Activated CD4-positive, alpha-beta T cell treated with anti-CD3 and anti-CD28 coated beads, Interleukin-2, amount 50 U/mL, for 16 hours (primary cell): ENCODE data around the gene DNAL1.

Experiments
- DNase-seq: peaks from one replicate; pipeline ENCODE4 v3.0.0-alpha.2; 2020

The DNAL1 gene

DNA sequence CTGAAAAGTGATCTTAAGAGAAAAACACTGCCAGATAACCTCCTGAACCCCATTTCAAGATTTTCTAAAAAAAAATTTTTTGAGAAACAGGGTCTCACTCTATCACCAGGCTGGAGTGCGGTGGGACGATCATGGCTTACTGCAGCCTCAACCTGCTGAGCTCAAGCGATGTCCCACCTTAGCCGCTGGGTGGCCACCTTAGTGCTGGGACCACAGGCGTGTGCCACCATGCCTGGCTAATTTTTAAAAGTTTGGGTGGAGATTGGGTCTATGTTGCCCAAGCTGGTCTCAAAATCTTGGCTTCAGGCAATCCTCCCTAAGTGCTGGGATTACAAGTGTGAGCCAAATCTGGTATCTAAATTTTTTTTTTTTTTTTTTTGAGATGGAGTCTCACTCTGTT is 66.0 kb downstream of the DNAL1 start:
- DNase-seq = no peak

DNA sequence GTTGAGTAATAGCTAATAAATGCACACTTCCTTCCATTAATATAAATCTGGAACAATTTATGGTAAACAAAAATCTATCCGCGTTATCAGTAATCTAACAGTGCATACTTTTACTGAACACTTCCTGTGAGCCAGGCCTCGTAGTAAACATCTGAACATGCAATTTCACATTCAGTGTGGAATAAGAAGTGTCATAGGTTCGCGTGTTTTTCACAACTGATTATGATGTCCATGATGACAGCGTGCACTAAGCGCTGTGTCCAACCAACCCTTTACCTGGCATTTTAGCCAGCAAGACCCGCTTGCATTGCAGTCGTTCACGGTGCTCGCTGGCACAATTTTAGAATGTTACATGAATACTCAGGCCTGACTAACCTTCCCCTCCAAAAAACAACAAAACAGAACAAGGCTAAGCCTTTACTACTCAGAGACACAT is 67.3 kb downstream of the DNAL1 start:
- peak; percentile 41 for DNase-seq

DNA sequence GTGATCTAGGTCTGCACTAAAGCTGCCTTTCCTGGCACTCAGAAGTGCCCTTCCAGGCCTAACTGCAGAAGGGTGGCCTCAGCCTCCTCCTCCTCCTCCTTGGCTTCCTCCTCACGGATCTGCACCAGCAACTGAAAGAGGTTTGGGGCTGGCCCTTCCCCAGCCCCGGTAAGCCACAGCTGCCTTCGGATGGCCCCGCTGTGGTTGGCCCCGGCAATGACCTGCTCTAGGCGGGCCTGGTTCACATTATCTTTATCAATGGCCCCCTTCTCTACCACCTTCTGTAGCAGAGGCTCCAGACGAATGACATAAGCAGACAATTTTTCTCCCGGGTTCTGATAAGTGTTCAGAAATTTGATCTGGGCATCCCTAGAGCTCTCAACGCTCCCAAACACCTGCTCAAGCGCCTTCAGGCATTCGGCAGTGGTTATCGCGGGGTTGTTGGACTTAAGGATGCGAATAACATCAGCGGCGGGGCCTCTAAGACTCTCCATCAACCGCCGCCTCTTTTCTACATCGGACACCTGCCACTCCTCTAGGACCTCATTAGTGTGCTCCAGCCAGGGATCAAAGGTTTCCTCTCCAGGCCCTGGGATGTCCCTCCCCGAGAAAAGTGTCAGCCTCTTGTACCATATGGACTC is 67.9 kb downstream of the DNAL1 start:
- DNase-seq = peak; percentile 57

DNA sequence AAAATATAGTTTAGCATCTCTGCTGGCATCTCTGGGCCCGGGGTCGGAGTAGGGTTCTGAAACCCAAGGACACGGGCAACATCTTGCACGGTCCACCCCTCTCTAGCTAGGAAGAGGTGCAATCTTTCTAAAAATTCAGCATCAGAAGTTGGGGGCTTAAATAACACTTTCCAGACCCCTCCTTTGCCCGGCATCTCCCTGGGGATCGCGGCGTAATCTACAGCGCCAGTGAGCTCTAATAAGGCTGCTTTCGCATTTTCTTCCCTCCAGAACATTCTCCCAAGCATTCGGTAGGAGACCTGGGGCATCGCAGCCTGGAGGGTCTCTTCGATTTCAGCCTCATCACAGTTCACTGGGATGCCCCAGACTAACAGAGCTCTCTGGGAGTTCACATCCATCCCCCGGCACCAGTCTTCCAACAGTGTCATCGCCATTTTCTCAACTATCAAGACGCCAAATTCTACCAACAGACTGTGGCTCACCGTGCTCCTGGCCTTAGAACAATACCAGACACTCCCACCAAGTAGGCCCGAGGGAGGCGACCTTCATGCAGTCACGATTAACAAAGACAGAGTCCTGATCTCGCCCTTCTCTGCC is 68.5 kb downstream of the DNAL1 start:
- DNase-seq = no peak

DNA sequence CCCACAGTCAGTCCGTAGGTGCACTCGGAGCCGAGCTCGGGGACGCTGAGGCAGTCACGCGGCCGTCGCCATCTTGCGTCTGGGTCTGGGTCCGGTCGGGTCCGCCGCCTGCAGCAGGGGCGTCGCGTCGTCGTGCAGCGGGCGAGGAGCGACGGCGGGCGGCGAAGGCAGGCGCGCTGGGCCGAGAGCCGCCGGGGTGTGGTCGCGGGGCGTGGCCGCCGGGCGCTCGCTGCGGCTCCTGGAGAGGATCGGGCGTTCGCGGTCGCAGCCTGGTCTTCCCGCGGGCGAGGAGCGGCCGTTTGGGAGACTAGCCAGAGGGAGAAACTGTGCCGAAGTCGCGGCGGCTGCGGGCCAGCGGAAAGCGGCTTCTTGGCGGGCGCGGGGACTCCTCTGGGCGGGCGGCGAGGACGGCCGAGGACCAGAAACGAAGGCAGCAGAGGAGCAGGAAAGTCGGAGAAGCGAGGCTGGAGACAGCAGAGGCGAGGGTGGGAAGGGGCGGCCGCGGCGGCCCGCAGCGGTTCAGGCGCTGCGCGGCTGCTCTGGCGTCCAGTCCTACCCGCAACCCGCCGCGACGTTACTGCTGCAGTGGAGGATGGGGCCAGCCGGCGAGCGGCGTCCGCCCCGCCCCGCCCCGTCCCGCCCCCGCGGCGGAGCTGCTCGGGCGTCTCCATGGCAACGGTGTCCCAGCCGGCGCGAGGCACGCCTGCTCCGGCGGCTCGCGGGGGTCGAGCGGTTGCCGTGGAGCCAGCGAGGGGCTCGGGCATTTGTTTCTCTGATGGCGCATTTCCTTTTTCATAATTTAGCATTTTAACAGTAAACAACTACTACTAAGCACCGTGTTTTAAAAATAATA is 69.2 kb downstream of the DNAL1 start, which contains the start of gene PNMA1:
Gene PNMA1, minus strand, starts transcription at position 582 of the 853 bp plus-strand sequence. CDS start 745 bp downstream, outside the sequence.
- peak; percentile 89 for DNase-seq

DNA sequence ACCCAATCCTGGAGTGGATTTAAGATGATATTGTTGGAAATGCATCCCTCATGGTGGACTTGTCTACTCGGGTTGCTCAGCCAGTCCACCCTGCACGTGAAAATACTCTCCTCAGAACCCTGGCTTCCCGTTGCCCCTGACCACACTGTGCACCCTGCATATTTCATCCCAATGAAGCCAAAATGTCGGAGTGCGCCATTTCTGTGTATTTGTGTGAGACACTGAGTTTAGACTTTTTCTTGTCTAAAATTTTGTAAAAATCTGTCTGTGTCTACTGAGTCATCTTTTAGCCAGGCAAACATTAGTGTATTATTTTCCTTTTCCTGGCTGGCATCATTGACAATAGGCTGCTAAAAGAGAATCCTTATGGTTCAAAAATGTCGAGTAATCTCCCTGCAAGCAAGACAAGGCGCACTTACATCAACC is 69.9 kb downstream of the DNAL1 start:
- DNase-seq = no peak

DNA sequence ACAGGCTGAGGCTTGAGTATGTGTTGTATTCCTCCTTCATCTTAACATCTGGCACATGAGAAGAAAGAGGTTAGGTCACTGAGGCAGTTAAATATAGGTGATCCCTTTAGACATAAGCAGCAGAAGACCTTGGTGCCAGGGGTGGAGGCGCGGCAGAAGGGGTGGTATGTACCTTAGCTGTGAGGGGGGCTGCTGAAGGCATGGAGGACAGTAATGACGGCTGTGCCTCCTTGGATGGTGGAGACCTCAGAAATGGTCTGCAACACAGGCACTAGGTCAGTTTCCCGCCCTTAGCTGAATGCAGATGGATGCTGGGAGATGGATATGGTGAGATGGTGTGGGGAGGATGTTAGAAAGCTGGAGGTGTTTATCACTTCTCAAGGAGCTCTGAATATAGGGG is 70.9 kb downstream of the DNAL1 start:
- DNase-seq = no peak

DNA sequence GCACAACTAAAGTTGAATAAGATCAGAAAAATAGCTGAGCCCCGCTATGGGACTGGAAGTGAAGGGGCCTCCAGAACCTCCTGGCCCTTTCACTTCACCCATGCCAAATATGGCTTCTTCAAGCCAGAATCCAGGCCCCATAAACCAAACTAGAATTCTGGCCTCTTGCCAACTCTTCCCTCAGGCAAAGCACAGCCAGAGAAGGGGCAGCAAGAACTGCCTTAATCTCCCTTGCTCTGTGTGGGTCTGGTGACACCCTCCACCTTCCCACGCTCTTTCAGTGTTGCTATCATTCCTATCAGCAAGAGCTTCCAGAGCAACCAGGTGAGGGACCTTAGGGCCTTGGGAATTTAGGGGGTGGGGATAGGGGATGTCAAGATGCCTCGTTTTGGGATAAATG is 72.5 kb downstream of the DNAL1 start:
- DNase-seq = no peak

DNA sequence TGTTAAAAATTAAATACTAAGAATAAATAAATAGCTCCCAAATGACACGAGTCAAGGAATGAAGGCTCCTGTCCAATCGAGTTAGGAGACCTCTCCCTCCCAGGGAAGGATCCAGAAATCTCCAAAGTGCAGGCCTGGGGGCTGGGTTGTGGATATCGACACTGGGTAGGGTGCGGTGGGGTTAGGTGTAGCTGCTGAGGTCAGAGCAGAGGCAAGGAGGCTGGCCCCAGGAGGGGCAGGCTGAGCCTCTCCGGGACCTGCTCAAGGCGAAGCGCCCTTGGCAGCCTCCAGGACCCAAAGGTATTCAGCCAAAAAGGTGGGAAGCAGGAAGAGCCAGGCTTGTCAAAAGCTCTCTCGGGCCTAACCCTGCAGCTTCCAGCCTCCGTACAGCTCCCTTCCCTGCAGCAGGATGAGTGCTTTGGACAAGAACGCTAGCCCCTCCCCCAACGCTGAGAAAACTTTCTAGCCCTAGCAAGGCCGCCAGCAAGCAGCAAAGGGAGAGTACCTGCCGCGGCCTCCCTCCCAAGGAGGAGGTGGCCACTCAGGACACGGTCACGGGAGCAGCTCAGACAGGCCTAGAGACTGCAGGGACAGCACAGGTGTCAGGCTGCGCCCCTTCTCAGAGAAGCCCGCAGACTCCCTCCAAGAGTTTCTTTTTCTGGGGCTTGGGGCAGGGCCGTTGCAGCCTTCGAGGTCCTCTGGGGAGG is 73.1 kb downstream of the DNAL1 start:
- DNase-seq = no peak

DNA sequence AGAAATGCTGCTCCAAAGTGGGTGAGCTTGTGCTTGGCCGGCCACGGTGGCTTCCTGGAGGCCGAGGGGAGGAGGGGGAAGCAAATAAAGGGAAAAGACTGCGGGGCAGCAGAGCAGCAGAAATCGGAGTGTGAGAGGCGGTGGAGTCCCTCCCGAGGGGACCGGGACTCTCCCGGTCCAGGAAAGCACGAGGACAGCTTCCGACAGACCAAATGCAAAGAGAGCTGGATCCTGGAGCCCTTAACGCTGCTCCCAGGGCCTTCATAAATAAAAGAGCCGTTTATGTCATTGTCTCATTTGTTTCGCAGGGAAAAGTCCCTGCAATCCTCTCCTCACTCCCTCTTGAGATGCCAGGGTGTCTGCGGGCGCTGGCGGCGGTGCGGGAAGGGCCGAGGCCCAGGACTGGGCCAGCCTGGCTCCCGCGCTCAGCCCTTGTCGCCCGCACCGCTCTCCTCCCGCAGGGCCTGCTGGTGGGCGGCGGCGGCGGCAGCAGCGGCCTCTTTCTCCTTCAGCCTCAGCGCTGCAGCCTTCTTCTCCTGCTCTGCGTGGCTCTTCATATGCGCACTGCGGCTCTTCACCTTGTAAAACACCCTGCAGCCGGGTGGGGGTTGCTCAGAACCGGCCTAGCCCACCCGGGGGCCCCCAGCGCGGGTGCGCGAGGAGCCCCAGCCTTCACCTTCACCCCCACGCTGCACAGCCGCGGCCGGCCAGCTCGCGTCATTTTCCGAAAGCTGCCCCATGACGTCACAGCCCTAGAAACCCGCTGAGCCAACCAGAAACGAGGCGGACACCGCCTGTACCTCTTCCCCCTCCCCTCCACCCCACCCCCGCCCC is 73.8 kb downstream of the DNAL1 start:
- DNase-seq = no peak

DNA sequence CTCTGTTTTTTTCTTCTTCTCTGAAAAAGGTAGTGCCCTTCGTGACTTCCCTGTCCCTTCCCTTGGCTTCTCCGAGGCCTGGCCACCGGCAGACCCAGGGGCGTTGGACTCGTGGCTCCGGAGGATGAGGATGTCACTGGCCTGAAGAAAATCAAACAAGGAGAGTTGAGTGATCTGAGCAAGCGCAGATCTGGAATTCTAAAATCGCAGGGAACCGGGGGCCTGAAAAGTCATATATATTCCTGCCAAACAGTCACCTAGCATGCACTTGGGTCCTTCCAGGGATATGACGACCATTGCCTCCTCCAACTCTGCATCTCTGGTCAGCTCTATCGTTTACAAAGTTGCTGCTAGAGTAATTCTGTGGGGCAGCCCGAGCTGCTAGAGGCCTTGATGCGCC is 74.6 kb downstream of the DNAL1 start:
- DNase-seq = no peak

DNA sequence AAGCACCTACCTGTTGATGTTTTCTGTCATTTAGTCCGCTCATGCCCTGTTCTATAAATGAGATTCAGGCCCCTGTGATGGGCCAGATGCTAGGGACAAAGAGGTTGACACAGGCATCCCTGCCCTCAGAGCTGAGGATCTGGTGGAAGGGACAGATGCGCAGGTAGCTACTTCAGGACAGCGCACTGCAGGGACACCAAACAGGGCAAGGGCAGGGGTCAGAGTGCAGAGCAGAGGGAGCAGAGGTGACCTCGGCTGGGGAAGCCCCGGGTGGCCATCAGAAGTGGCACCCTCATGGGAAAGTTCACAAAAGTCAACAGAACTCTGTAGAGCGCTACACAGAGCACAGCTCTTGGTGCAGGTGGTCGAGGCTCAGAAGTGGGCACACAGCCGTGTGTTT is 75.0 kb downstream of the DNAL1 start:
- DNase-seq = no peak

DNA sequence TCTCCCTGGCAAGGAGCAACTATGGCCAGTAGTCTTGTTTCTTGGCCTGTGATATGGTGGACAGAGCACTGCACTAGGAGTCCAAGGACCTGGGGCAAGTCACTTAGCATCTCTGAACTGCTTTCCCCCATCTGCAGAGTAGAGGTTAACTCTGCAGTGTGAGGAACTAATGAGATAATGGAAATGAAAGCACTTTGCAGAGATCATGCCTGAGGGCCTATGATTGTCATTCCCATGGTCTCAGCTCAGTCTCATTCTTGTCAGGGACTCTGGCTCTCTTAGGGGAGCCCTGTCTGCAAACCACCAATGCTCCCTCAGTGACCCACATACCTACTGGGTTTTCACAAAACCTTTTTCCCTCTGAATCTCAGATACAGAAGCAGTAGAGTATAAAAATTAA is 75.8 kb downstream of the DNAL1 start:
- DNase-seq = no peak

DNA sequence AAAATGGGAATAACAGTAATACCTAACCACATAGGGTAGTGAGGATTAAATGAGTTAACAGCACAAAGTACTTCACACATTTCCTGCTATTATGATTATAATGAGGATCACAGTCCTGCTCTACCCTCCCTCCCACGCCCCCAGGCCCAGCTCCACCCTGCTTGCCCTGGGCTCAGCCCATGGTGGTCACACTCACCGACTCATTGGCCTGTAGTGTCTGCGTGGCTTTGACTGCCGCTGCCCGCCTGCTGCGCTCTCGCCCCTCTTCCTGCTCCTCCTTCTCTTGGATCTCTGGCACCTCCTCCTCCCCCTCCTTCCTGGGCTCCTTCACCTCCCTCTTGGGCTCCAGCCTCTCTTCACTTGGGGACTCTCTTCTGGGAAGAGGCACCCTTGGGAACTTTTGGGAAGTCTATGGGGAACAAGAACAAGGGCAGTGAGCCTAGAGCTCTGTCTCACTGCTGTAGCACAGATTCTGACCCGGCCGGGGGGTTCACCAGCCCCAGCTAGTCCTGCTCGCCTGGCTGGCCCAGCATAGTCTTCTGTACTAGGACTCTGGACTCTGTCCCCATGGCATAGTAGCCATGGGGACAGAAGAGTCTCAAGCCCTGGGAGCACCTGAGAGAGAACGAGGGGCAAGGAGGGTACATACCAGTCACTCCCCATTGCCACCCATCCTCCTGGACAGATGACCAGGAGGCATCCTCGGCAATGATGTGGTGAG is 76.5 kb downstream of the DNAL1 start:
- DNase-seq = no peak

DNA sequence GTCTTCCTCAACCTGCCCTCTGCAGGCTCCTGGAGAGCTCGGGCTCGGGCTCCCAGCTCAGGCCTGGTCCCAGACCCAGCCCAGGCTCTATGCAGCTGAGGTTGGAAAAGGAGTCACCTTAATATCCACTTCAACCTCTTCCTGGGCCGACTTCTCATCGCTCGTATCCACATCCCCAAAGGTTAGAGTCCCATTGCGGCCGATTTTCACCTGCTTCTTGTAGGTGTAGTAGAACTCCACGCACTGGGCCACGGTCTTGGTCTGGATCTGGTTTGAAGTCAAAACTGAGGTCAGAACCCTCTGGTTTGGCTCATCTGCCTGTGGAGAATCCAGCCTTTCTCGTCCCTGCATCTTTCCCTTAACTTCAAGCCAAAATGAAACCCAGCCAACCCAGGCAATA is 77.8 kb downstream of the DNAL1 start:
- no peak for DNase-seq

DNA sequence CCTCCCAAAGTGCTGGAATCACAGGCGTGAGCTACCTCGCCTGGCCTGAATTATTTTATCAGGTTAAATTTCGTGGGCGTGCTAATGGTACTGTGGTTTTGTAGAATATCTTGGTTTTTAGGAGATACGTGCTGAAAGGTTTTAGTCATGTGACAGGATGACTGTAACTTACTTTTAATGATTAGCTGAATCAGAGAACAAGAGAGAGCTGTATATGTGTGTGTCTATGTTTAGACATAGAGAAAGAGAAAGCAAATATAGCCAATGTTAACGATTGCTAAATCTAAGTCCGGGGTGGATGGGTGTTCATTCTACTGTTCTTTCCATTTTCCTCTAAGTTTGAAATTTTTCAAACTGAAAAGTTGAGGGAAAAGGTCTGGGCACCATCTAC is 78.6 kb downstream of the DNAL1 start:
- no peak for DNase-seq

DNA sequence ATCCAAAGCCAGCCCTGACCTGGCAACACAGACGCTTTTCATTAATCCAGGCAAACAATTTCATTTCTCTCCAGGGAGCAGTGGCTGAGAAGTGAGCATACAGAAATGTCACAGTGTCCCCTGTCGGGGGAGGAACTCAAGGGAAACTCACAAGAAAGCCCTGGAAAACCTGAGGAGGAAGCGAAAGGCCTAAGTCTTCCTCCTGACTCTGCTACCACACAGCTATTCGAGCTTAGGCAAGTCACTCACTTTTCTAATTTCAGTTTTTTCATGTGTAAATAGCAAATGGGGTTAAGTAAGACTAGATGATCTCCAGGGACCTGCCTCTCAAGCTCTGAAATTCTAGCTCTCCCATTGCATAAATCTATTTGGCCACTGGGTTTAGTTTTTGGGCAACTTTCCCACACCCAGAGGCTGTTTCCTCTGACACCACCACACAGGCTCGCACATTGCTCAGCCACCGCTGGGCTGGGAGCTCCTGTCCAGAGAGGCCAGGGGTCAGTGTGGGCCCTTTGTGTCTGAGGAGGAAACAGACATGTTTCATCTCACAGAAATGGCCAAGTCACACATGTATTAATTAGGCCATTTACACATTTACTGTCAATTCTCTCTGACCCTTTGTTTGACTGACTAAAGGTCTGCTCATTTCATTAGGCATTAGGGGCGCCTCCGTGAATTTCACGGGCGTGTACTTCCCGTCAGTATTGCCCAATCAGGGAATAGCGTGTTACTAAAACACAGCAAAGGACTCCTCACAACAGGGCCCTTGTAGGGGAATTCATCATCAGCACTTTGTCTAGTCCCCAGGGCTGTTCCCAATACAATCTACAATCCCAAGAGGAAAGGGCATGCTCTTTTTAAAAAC is 79.2 kb downstream of the DNAL1 start:
- no peak for DNase-seq

DNA sequence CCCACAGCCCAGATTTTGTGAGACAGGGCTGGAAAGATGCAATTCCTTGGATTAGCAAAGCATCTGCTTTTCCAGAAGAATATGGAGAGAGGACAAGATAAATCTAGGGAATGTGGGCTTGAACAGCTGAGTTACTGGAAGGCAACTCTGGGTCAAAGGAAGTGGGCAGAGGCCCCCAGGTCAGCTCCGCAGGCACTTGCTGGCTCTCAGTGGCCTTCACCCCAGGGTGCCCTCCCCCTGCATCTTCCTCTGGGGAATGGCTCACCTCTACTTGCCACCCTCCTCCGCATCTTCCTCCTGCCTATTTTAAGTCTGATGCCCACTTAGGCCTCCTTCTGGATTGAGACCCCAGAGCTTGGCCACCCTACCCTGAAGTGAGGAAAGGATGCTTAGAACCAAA is 79.9 kb downstream of the DNAL1 start:
- no peak for DNase-seq

DNA sequence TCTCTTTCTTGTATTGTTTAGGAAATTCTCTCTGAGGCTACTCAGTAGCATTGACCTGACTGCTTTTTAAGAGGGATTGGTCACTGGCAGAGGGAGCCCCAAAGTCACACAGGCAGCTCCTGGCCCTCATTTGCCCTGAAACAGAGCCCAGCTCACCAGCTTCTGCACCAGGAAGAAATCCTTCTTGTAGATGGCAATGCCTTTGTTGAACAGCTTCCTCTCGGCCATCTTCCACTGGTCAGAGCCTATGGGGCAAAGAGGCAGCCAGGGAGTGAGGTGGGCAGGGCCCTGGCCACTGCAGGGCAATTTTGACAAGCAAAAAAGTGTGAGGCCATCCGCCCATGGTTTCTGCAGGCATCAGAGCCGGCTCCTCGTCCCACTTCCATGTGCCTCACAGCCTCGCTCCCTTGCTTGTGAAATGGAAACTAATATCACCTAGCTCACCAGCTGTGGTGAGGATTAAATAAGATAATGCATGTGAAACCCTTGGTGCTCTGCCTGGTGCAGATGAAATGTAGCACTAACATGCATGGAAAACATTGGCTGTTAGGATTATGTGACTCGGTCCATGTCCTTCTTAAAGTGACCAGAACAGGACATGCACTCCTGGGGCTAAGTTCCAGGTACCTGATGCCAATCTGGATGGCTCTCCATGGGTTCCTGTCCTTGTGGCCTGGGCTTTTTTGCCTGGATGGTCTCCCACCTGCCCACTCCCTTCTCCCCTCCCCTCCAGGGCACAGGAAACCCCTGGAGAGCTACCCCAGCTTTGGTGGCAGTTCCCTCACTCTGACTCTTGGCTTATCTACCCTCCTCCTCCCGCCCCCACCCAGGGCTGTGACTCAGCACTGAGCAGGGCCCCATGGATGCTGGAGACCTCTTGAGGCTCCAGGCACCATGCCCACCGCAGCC is 80.6 kb downstream of the DNAL1 start:
- DNase-seq = no peak
